ENCODE data around the gene GNAQ. TPM values are rescaled to one million over a fixed set of nuclear protein-coding genes. Genes with fewer than 3 reads are reported as not detected.

Gene GNAQ
- total RNA-seq, 1 experiment from 2014 or later, result 38.2 TPM

DNA sequence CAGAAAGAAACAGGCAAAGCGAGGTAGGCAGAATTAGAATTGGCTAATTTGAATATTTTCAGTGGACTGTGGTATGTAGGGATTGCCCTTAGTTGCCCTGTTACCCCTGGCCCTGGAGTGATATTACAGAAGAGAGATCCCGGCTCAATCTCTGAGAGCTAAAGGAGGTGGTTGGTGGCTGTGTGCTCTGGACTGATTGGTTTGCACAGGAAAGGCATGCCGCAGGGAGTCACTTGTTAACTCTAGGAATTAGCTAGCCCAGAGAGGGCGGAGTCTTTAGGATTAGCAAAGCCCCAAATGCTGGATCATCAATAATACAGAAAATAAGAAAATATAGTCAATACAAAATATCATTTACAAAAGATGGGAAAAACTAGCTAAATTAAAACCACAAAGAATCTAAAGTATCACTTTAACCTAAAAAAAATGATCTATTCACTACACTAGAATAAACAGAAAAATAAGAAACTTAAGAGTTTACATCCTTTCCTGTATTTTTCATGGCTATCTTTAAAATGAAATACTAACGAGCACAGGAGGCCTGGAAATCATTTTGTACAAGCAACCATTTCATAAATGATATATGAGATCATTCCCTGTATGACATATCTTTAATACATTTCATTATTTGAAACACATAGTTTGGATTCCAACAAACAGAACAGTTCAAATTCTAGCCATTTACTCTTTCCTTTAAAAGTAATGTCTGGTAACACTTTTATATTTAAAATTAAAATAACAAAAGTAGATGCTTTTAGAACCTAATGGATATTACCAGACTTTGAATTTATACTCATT is 71.1 kb downstream of the GNAQ start:
- TF ChIP-seq, protein P1, sequence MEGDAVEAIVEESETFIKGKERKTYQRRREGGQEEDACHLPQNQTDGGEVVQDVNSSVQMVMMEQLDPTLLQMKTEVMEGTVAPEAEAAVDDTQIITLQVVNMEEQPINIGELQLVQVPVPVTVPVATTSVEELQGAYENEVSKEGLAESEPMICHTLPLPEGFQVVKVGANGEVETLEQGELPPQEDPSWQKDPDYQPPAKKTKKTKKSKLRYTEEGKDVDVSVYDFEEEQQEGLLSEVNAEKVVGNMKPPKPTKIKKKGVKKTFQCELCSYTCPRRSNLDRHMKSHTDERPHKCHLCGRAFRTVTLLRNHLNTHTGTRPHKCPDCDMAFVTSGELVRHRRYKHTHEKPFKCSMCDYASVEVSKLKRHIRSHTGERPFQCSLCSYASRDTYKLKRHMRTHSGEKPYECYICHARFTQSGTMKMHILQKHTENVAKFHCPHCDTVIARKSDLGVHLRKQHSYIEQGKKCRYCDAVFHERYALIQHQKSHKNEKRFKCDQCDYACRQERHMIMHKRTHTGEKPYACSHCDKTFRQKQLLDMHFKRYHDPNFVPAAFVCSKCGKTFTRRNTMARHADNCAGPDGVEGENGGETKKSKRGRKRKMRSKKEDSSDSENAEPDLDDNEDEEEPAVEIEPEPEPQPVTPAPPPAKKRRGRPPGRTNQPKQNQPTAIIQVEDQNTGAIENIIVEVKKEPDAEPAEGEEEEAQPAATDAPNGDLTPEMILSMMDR (IDR thresholded peaks at IDR 0.05; ENCODE audit: unreplicated experiment), result no peak
- ChIA-PET POLR2A (interaction anchor here (0.7 to 0.9 kb wide), 3 partner anchors 18 to 238 kb away, joined by 3 to 5 read pairs (median 3); no protein-coding TSS in a partner anchor), CTCF (interaction anchor here (0.5 to 0.9 kb wide), 3 partner anchors 11 to 127 kb away, joined by 3 read pairs; no protein-coding TSS in a partner anchor)
- Mint-ChIP-seq H3K27ac (ENCODE audit: low read depth, unreplicated experiment) (no peak overlapping the region), H3K9me3 (ENCODE audit: unreplicated experiment) (no peaks in the 10 kb centered on the region), H3K4me1 (ENCODE audit: insufficient read depth, unreplicated experiment) (peaks cover 40% of the 10 kb centered on the region), H3K36me3 (ENCODE audit: insufficient read depth, unreplicated experiment) (no peaks in the 10 kb centered on the region), H3K27me3 (ENCODE audit: insufficient read depth, unreplicated experiment) (no peaks in the 10 kb centered on the region), H3K4me3 (ENCODE audit: unreplicated experiment) (no peak overlapping the region)
- intact Hi-C loops (cut with micrococcal nuclease), result no loop called here
- no TSS peak for BruUV-seq (replicated peaks)
- DNase-seq (ENCODE audit: unreplicated experiment), result no peak

DNA sequence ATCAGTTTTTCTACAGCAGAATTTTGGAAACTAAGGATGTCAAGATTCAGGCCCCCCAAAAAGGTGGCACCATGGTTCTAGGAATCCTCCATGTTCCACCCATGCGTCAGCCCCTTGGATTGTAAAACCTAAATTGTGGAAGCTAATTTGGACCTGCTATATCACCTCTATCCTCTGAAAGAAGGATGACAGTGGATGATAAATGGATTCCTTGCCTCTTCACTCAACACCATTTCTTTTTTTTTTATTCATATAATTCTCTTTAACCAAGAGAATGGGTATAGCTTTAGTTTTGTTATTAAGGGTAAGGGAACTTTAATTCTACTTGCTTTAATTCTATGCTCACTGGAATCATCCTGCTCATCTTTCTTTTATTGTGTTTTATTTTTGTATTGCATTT is 71.8 kb downstream of the GNAQ start:
- H3K27me3 Mint-ChIP-seq (ENCODE audit: insufficient read depth, unreplicated experiment), result no peaks in the 10 kb centered on the region
- no peak for DNase-seq (ENCODE audit: unreplicated experiment)
- CTCF ChIA-PET, result interaction anchor here (0.7 kb wide), 2 partner anchors 15 to 118 kb away, joined by 3 read pairs; no protein-coding TSS in a partner anchor
- no peaks in the 10 kb centered on the region for H3K9me3 Mint-ChIP-seq (ENCODE audit: unreplicated experiment)
- H3K4me1 Mint-ChIP-seq (ENCODE audit: insufficient read depth, unreplicated experiment), result peaks cover 34% of the 10 kb centered on the region
- intact Hi-C loops (cut with micrococcal nuclease), result no loop called here
- TF ChIP-seq, protein P1 (IDR thresholded peaks at IDR 0.05; ENCODE audit: unreplicated experiment), result no peak
- no peak overlapping the region for H3K4me3 Mint-ChIP-seq (ENCODE audit: unreplicated experiment)
- BruUV-seq (replicated peaks), result no TSS peak
- H3K27ac Mint-ChIP-seq (ENCODE audit: low read depth, unreplicated experiment), result no peak overlapping the region
- no peaks in the 10 kb centered on the region for H3K36me3 Mint-ChIP-seq (ENCODE audit: insufficient read depth, unreplicated experiment)
- POLR2A ChIA-PET, result interaction anchor here (0.7 to 0.9 kb wide), 2 partner anchors 56 to 237 kb away, joined by 3 to 5 read pairs; no protein-coding TSS in a partner anchor

DNA sequence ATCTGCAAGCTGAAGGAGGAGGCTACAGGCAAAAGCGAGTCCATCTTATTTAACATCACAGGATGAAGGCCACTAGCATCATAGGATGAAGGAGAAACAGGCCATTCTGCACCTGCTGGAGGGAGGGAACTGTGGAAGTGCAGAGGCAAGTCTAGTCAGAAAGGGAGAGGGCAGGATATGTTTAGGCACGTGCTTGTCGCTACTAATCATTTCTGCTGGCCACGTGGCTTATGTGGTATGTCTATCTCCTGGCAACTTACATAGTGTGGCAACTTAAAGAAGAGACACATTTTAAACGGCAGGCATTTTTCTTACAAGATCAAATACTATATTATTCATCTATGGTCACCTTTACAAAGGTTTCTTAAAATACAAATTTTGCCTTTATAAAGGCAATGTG is 74.0 kb downstream of the GNAQ start:
- intact Hi-C loops (cut with micrococcal nuclease), result no loop called here
- TF ChIP-seq, protein P1 (IDR thresholded peaks at IDR 0.05; ENCODE audit: unreplicated experiment), result no peak
- no peaks in the 10 kb centered on the region for H3K36me3 Mint-ChIP-seq (ENCODE audit: insufficient read depth, unreplicated experiment)
- peaks cover 38% of the 10 kb centered on the region for H3K4me1 Mint-ChIP-seq (ENCODE audit: insufficient read depth, unreplicated experiment)
- peak; percentile 61 for DNase-seq (ENCODE audit: unreplicated experiment)
- ChIA-PET CTCF (interaction anchor here (0.7 to 0.9 kb wide), 2 partner anchors 190 to 503 kb away, joined by 3 read pairs; no protein-coding TSS in a partner anchor), POLR2A (interaction anchor here (1.4 to 1.5 kb wide), 3 partner anchors 12 to 23 kb away, joined by 3 to 5 read pairs (median 4); no protein-coding TSS in a partner anchor)
- H3K27me3 Mint-ChIP-seq (ENCODE audit: insufficient read depth, unreplicated experiment), result no peaks in the 10 kb centered on the region
- peak overlapping the region; percentile 10 for H3K27ac Mint-ChIP-seq (ENCODE audit: low read depth, unreplicated experiment)
- BruUV-seq (replicated peaks), result no TSS peak
- H3K4me3 Mint-ChIP-seq (ENCODE audit: unreplicated experiment), result no peak overlapping the region
- no peaks in the 10 kb centered on the region for H3K9me3 Mint-ChIP-seq (ENCODE audit: unreplicated experiment)

DNA sequence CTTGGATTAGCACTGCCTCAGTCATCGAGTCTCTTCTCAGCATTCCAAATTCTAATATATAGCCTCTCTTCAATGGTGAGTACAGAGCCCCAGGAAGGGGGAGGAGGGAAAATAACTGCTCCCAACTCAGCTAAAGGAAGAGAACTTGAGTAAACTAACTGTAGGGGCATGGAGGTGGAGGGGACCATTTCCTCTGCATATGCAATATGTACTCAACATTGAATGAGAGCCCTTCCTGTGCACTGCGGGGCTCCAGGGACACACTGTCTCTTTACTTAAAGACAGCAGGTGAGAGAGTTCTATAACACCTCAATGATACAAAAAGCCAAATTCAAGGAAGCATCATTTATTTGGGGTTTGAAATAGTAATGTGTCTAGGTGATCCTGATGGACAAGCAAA is 75.1 kb downstream of the GNAQ start:
- Mint-ChIP-seq H3K27ac (ENCODE audit: low read depth, unreplicated experiment) (no peak overlapping the region), H3K36me3 (ENCODE audit: insufficient read depth, unreplicated experiment) (peaks cover 4% of the 10 kb centered on the region), H3K4me3 (ENCODE audit: unreplicated experiment) (no peak overlapping the region), H3K27me3 (ENCODE audit: insufficient read depth, unreplicated experiment) (no peaks in the 10 kb centered on the region), H3K9me3 (ENCODE audit: unreplicated experiment) (no peaks in the 10 kb centered on the region), H3K4me1 (ENCODE audit: insufficient read depth, unreplicated experiment) (peaks cover 32% of the 10 kb centered on the region)
- DNase-seq (ENCODE audit: unreplicated experiment), result no peak
- TF ChIP-seq, protein P1 (IDR thresholded peaks at IDR 0.05; ENCODE audit: unreplicated experiment), result no peak
- CTCF ChIA-PET, result interaction anchor here (0.7 kb wide), 1 partner anchor 515 kb away, joined by 3 read pairs; no protein-coding TSS in a partner anchor
- BruUV-seq (replicated peaks), result no TSS peak
- intact Hi-C loops (cut with micrococcal nuclease), result no loop called here
- POLR2A ChIA-PET, result interaction anchor here (1.5 kb wide), 1 partner anchor 17 kb away, joined by 4 read pairs; no protein-coding TSS in a partner anchor

All from MCF 10A (cell line).